ENCODE measurements around the gene VRTN.

VRTN gene

GRCh38 chr14:74404435-74404834 lies 56.2 kb downstream of the VRTN start:
- no peak for DNase-seq (ENCODE audit: low read depth in 1 of 2, low spot score in 1 of 2)
- Histone ChIP-seq H3K27ac (replicated peaks) (no peak overlapping the region), H3K4me3 (replicated peaks; ENCODE audit: insufficient read depth, low read length) (no peak overlapping the region), H3K27me3 (ENCODE audit: insufficient read depth, poor library complexity, severe bottlenecking) (no peaks in the 10 kb centered on the region)
- TF ChIP-seq POLR2AphosphoS5 (IDR thresholded peaks at IDR 0.05; ENCODE audit: low read depth) = no peak
- TF ChIP-seq CTCF (IDR thresholded peaks at IDR 0.05; ENCODE audit: insufficient read depth, low read length) = no peak
- no peak for TF ChIP-seq REST (IDR thresholded peaks at IDR 0.05; ENCODE audit: insufficient replicate concordance, low read depth)
- no peak for TF ChIP-seq SPI1 (IDR thresholded peaks at IDR 0.05; ENCODE audit: borderline replicate concordance, low read depth)
- no peak for TF ChIP-seq GABPA (IDR thresholded peaks at IDR 0.05; ENCODE audit: low read depth)

GRCh38 chr14:74405663-74406062 lies 57.4 kb downstream of the VRTN start:
- Histone ChIP-seq H3K27ac (replicated peaks) (no peak overlapping the region), H3K27me3 (ENCODE audit: insufficient read depth, poor library complexity, severe bottlenecking) (no peaks in the 10 kb centered on the region), H3K4me3 (replicated peaks; ENCODE audit: insufficient read depth, low read length) (no peak overlapping the region)
- TF ChIP-seq GABPA (IDR thresholded peaks at IDR 0.05; ENCODE audit: low read depth) (no peak), SPI1 (IDR thresholded peaks at IDR 0.05; ENCODE audit: borderline replicate concordance, low read depth) (no peak), CTCF (IDR thresholded peaks at IDR 0.05; ENCODE audit: insufficient read depth, low read length) (no peak)
- DNase-seq (ENCODE audit: low read depth in 1 of 2, low spot score in 1 of 2) = no peak

GRCh38 chr14:74407021-74407800 lies 58.9 kb downstream of the VRTN start:
- H3K4me3 ChIP-seq (replicated peaks; ENCODE audit: insufficient read depth, low read length) = no peak overlapping the region
- no peak overlapping the region for H3K27ac ChIP-seq (replicated peaks)
- DNase-seq (ENCODE audit: low read depth in 1 of 2, low spot score in 1 of 2) = no peak
- no peaks in the 10 kb centered on the region for H3K27me3 ChIP-seq (ENCODE audit: insufficient read depth, poor library complexity, severe bottlenecking)
- TF ChIP-seq GABPA (IDR thresholded peaks at IDR 0.05; ENCODE audit: low read depth) (no peak), SPI1 (IDR thresholded peaks at IDR 0.05; ENCODE audit: borderline replicate concordance, low read depth) (no peak), CTCF (IDR thresholded peaks at IDR 0.05; ENCODE audit: insufficient read depth, low read length) (no peak), REST (IDR thresholded peaks at IDR 0.05; ENCODE audit: insufficient replicate concordance, low read depth) (no peak), POLR2AphosphoS5 (IDR thresholded peaks at IDR 0.05; ENCODE audit: low read depth) (no peak)

- TF ChIP-seq CTCF (IDR thresholded peaks at IDR 0.05; ENCODE audit: insufficient read depth, low read length) (no peak), POLR2AphosphoS5 (IDR thresholded peaks at IDR 0.05; ENCODE audit: low read depth) (no peak), GABPA (IDR thresholded peaks at IDR 0.05; ENCODE audit: low read depth) (no peak), REST (IDR thresholded peaks at IDR 0.05; ENCODE audit: insufficient replicate concordance, low read depth) (no peak), SPI1 (IDR thresholded peaks at IDR 0.05; ENCODE audit: borderline replicate concordance, low read depth) (no peak)
Observed at GRCh38 chr14:74407801-74408154, 59.5 kb downstream of the VRTN start.

More at GRCh38 chr14:74407801-74408154, 59.5 kb downstream of the VRTN start:
- Histone ChIP-seq H3K27ac (replicated peaks) (no peak overlapping the region), H3K27me3 (ENCODE audit: insufficient read depth, poor library complexity, severe bottlenecking) (no peaks in the 10 kb centered on the region), H3K4me3 (replicated peaks; ENCODE audit: insufficient read depth, low read length) (no peak overlapping the region)
- DNase-seq (ENCODE audit: low read depth in 1 of 2, low spot score in 1 of 2) = no peak

All from HL-60 (cell line).